Osteoblast (primary cell): Measurements from ENCODE around the gene SEZ6L. TPM values are rescaled to one million over a fixed set of nuclear protein-coding genes. Genes with fewer than 3 reads are reported as not detected.

Source experiments
- DNase-seq: peaks from one replicate; pipeline ENCODE4 v3.0.0; 2011; ENCODE audit warnings: low spot score, mixed read lengths; ENCODE audit not compliant: insufficient read length; ENCODE audit errors: missing footprints
- H2AFZ ChIP-seq: 2 replicates; pipeline ENCODE4 v1.6.0; 2011; ENCODE audit warnings: mild to moderate bottlenecking, low read length
- H3K27ac ChIP-seq: 2 replicates; pipeline ENCODE4 v1.5.1; 2011; ENCODE audit warnings: mild to moderate bottlenecking, low read depth, low read length, moderate library complexity
- H3K27me3 ChIP-seq: 2 replicates; pipeline ENCODE4 v1.6.0; 2012; ENCODE audit warnings: mild to moderate bottlenecking, control low read depth, inconsistent platforms, low read length, moderate library complexity; ENCODE audit not compliant: insufficient read depth
- H3K36me3 ChIP-seq: 2 replicates; pipeline ENCODE4 v1.5.1; 2011; ENCODE audit warnings: mild to moderate bottlenecking, low read length, control low read depth, moderate library complexity; ENCODE audit not compliant: insufficient read depth
- H3K4me1 ChIP-seq: 2 replicates; pipeline ENCODE4 v1.5.1; 2011; ENCODE audit warnings: mild to moderate bottlenecking, low read length, control low read depth, moderate library complexity; ENCODE audit not compliant: insufficient read depth
- H3K4me2 ChIP-seq: 2 replicates; pipeline ENCODE4 v1.6.0; 2011; ENCODE audit warnings: mild to moderate bottlenecking, low read length; ENCODE audit not compliant: insufficient read depth
- H3K4me3 ChIP-seq: fragments of 200-600 bp; sonication (generic); 3 replicates; pipeline ENCODE4 v1.5.1; 2012; ENCODE audit warnings: mild to moderate bottlenecking, low read length, inconsistent platforms; ENCODE audit not compliant: insufficient read depth
- H3K79me2 ChIP-seq: 2 replicates; pipeline ENCODE4 v1.6.0; 2012; ENCODE audit warnings: mild to moderate bottlenecking, low read length, control low read depth, inconsistent platforms; ENCODE audit not compliant: insufficient read depth
- H3K9me3 ChIP-seq: 2 replicates; pipeline ENCODE4 v1.5.1; 2011; ENCODE audit warnings: low read depth, low read length, control low read depth
- H4K20me1 ChIP-seq: 2 replicates; pipeline ENCODE4 v1.6.0; 2012; ENCODE audit warnings: mild to moderate bottlenecking, low read length, control low read depth; ENCODE audit not compliant: insufficient read depth
- CTCF ChIP-seq: IDR thresholded peaks from 2 replicates; pipeline ENCODE4 v1.5.1; 2011; ENCODE audit warnings: mild to moderate bottlenecking, low read depth, low read length, moderate library complexity; ENCODE audit errors: extremely low read depth
- total RNA-seq: library from RNA; depleted of rRNA; stranded (reverse); fragments of >200 nt; gene quantifications from 2 replicates; pipeline ENCODE4 v1.2.3, GENCODE V29; 2012

Gene SEZ6L
- total RNA-seq, 1 donor = not detected

- TF ChIP-seq CTCF = no peak
- H3K4me1 ChIP-seq = no peaks in the 10 kb centered on the region
- H3K27ac ChIP-seq = no peak overlapping the region
- H3K4me2 ChIP-seq = no peak overlapping the region
- no peak overlapping the region for H3K4me3 ChIP-seq
- H2AFZ ChIP-seq = no peak overlapping the region
- no peak for DNase-seq
- H3K79me2 ChIP-seq = no peaks in the 10 kb centered on the region
- H3K9me3 ChIP-seq = no peaks in the 10 kb centered on the region
- H4K20me1 ChIP-seq = no peaks in the 10 kb centered on the region
- peaks cover 4% of the 10 kb centered on the region for H3K27me3 ChIP-seq
- no peaks in the 10 kb centered on the region for H3K36me3 ChIP-seq
These were observed 112.7 kb downstream of the SEZ6L start for GRCh38 chr22:26281941-26282340.

- Histone ChIP-seq H3K4me2 (no peak overlapping the region), H3K27ac (no peak overlapping the region), H3K27me3 (no peaks in the 10 kb centered on the region), H4K20me1 (no peaks in the 10 kb centered on the region), H3K4me3 (no peak overlapping the region), H3K9me3 (no peaks in the 10 kb centered on the region), H3K36me3 (no peaks in the 10 kb centered on the region), H3K79me2 (no peaks in the 10 kb centered on the region), H3K4me1 (no peaks in the 10 kb centered on the region), H2AFZ (no peak overlapping the region)
- no peak for DNase-seq
- no peak for TF ChIP-seq CTCF
These were observed 114.1 kb downstream of the SEZ6L start for GRCh38 chr22:26283330-26283729.

DNA sequence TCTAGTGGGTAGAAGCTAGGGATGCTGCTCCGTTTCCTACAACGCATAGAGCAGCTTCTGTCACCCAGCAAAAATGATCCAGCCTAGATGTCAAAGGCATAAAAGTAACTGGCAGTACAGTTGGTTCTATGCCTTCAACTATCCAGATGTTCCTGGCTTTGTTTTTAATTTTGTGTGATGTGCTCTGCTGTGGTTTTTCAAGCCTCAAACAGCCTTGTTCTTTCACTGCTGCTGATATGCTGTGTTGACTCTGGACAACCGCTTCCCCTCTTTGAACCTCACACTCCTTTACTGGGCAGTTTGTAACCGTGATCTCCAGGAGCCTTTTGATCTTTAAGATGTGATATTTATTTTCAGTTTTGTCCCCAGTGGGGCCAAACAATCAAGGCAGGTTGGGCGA is 116.4 kb downstream of the SEZ6L start:
- no peak overlapping the region for H2AFZ ChIP-seq
- no peaks in the 10 kb centered on the region for H3K9me3 ChIP-seq
- H3K4me2 ChIP-seq = no peak overlapping the region
- no peak overlapping the region for H3K27ac ChIP-seq
- H4K20me1 ChIP-seq = no peaks in the 10 kb centered on the region
- no peaks in the 10 kb centered on the region for H3K4me1 ChIP-seq
- no peaks in the 10 kb centered on the region for H3K79me2 ChIP-seq
- no peaks in the 10 kb centered on the region for H3K36me3 ChIP-seq
- no peaks in the 10 kb centered on the region for H3K27me3 ChIP-seq
- DNase-seq = no peak
- TF ChIP-seq CTCF = no peak
- H3K4me3 ChIP-seq = no peak overlapping the region

DNA sequence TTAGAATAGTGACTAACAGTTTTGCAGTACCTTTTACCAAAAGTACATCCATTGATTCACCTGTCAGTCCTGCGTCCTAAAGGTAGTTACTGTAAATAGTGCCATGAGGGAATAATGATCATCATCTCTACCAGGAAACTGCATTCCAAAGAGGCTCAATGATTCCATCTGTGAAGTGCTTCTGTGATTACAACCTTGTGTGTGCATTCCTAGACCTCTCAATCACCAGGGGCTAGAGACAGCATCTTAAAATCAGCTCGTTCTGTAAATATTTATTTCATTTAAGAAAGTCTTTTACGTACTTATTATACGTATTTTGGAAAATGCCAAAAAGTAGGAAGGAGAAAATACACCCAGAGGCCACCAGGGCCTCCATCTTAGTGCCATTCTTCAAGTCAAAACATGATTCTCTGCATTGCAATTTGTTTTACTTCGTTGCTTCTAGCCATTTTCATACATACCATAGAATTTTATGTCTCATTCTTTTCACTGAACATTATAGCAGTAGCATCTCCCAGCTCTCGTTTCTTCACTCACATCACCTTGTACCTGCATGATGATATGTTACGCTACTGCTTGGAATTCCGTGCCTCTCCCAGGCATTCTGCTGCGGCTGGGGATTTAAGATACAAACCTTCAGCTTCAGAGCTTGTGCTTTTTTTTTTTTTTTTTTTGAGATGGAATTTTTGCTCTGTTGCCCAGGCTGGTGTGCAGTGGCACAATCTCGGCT is 117.0 kb downstream of the SEZ6L start:
- H3K27ac ChIP-seq = no peak overlapping the region
- H3K4me2 ChIP-seq = no peak overlapping the region
- no peak overlapping the region for H3K4me3 ChIP-seq
- no peaks in the 10 kb centered on the region for H3K4me1 ChIP-seq
- H3K9me3 ChIP-seq = no peaks in the 10 kb centered on the region
- no peaks in the 10 kb centered on the region for H4K20me1 ChIP-seq
- H3K27me3 ChIP-seq = no peaks in the 10 kb centered on the region
- no peak for DNase-seq
- H3K79me2 ChIP-seq = no peaks in the 10 kb centered on the region
- TF ChIP-seq CTCF = no peak
- no peaks in the 10 kb centered on the region for H3K36me3 ChIP-seq
- H2AFZ ChIP-seq = no peak overlapping the region
